HT1080 (cell line): ENCODE measurements around the gene IFNB1. TPM values are rescaled to one million over a fixed set of nuclear protein-coding genes. Genes with fewer than 3 reads are reported as not detected.
A peak's percentile ranks its signal among the peaks of the same experiment; 100 is the strongest.

Source experiments
- DNase-seq: peaks from one replicate; pipeline ENCODE4 v3.0.0-alpha.2; 2015; ENCODE audit warnings: low read depth
- small RNA-seq: library from RNA; depleted of rRNA; stranded (forward); fragments of <200 nt; gene quantifications from one replicate; pipeline ENCODE3, GENCODE V24; 2014
- total RNA-seq: library from RNA; depleted of rRNA; stranded (reverse); fragments of >200 nt; shearing (Covaris generic); gene quantifications from 2 replicates; pipeline ENCODE4 v1.2.3, GENCODE V29; 2014; rRNA removed

Gene IFNB1
- total RNA-seq, 1 experiment from 2014 or later = not detected

GRCh38 chr9:21070906-21071305 is 6.8 kb downstream of the IFNB1 start:
- DNase-seq = no peak

- peak; percentile 89 for DNase-seq
Observed at GRCh38 chr9:21070171-21070571, 7.6 kb downstream of the IFNB1 start.

- DNase-seq = peak; percentile 9
Observed at GRCh38 chr9:21060919-21061561, 16.7 kb downstream of the IFNB1 start.

- DNase-seq = peak; percentile 83
Observed at GRCh38 chr9:21056931-21057330, 20.8 kb downstream of the IFNB1 start.

GRCh38 chr9:21053851-21054250 is 23.9 kb downstream of the IFNB1 start:
- no peak for DNase-seq

GRCh38 chr9:21047281-21047691 is 30.5 kb downstream of the IFNB1 start:
- peak; percentile 30 for DNase-seq

GRCh38 chr9:21043841-21044240 is 33.9 kb downstream of the IFNB1 start:
- no peak for DNase-seq

GRCh38 chr9:21042466-21042865 is 35.3 kb downstream of the IFNB1 start:
- no peak for DNase-seq

GRCh38 chr9:21039302-21039701 is 38.4 kb downstream of the IFNB1 start:
- no peak for DNase-seq

- DNase-seq = no peak
Observed at GRCh38 chr9:21037278-21037677, 40.5 kb downstream of the IFNB1 start.

GRCh38 chr9:21031808-21032183 is 45.9 kb downstream of the IFNB1 start:
- no peak for DNase-seq

- DNase-seq = no peak
Observed at GRCh38 chr9:21031091-21031807, 46.5 kb downstream of the IFNB1 start, which contains the start of gene HACD4. Gene HACD4, minus strand, starts transcription at chr9:21031640. Its CDS starts 50 bp downstream, at chr9:21031590.

GRCh38 chr9:21030389-21031035 is 47.2 kb downstream of the IFNB1 start:
- peak; percentile 15 for DNase-seq

- no peak for DNase-seq
Observed at GRCh38 chr9:21029661-21030060, 48.1 kb downstream of the IFNB1 start.

GRCh38 chr9:21028466-21028865 is 49.3 kb downstream of the IFNB1 start:
- DNase-seq = no peak

- DNase-seq = peak; percentile 36
Observed at GRCh38 chr9:21027295-21027694, 50.4 kb downstream of the IFNB1 start.

Small RNA genes within 50 kb of the gene (small RNA-seq; reads per million reads assigned to genes)
- gene IFNWP4 = not detected

Other genes starting within 250 kb of the IFNB1 start
- not detected in 2 replicates for gene HACD4, start 46.3 kb downstream of the IFNB1 start, total RNA-seq
- not detected in 2 replicates for gene IFNW1, start 63.9 kb upstream of the IFNB1 start, total RNA-seq
- not detected in 2 replicates for gene IFNA21, start 88.7 kb upstream of the IFNB1 start, total RNA-seq
- gene IFNA4, start 109.6 kb upstream of the IFNB1 start, total RNA-seq = not detected in 2 replicates
- not detected in 2 replicates for gene IFNA7, start 124.3 kb upstream of the IFNB1 start, total RNA-seq
- gene IFNA10, start 129.2 kb upstream of the IFNB1 start, total RNA-seq = not detected in 2 replicates
- gene IFNA16, start 139.4 kb upstream of the IFNB1 start, total RNA-seq = not detected in 2 replicates
- not detected in 2 replicates for gene IFNA17, start 150.3 kb upstream of the IFNB1 start, total RNA-seq
- gene IFNA14, start 162.1 kb upstream of the IFNB1 start, total RNA-seq = not detected in 2 replicates
- not detected in 2 replicates for gene IFNA5, start 227.4 kb upstream of the IFNB1 start, total RNA-seq